Ecto neural progenitor cell (in vitro differentiated cells): Measurements from ENCODE around the gene HMCN2.

ENCODE experiments used
- DNase-seq: peaks from one replicate; pipeline ENCODE4 v3.0.0-alpha.2; 2018; ENCODE audit warnings: low spot score

HMCN2 gene

GRCh38 chr9:130451509-130452388 lies 186.2 kb downstream of the HMCN2 start:
- no peak for DNase-seq

DNA sequence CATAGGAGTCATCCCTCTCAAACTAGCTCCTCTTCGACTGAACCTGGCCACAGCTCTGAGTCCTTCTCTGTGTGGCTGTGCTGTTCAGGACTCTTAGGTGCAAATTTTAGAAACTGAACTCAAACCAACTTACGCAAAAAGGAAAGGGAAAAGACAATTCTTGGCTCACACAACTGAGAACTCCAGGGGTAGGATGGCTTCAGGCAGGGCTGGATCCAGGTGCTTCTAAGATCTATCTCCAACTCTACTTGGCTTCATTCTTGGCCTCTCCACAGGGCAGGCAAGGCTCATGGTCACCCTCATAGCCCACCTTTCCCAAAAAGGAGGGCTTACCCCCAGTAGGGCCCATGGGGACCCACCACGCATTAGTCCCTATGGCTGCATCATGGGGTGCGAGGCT lies 187.3 kb downstream of the HMCN2 start:
- no peak for DNase-seq

- DNase-seq: no peak
These were observed 187.9 kb downstream of the HMCN2 start for GRCh38 chr9:130453487-130453886.

- no peak for DNase-seq
These were observed 188.7 kb downstream of the HMCN2 start for GRCh38 chr9:130454096-130454811.

- no peak for DNase-seq
These were observed 189.3 kb downstream of the HMCN2 start for GRCh38 chr9:130454812-130455325.

DNA sequence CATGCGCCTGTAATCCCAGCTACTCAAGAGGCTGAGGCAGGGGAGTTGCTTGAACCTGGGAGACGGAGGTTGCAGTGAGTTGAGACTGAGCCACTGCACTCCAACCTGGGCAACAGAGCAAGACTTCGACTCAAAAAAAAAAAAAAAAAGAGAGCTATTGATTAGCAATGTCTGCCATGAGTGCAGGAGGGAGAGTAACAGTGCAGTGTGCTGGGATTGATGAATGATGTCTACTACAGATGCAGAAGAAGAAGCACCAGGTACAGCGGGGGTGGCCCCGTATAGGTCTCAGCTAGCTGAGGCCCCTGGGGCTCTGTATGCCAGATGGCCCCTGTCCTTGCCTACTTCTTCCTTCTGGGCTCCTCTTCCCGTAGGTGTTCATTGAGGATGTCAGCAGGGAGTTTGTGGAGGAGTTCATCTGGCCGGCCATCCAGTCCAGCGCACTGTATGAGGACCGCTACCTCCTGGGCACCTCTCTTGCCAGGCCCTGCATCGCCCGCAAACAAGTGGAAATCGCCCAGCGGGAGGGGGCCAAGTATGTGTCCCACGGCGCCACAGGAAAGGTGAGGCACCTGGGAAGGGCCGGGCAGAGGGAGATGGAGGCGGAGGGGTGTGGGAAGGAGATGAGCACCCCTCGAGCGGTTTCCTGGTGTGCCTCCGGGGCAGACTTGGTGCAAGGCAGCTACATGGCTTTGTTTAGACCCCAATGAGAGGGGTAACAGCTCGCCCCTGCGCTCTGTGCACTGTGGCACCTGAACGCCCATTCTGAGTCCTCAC lies 192.7 kb downstream of the HMCN2 start:
- DNase-seq: no peak

DNA sequence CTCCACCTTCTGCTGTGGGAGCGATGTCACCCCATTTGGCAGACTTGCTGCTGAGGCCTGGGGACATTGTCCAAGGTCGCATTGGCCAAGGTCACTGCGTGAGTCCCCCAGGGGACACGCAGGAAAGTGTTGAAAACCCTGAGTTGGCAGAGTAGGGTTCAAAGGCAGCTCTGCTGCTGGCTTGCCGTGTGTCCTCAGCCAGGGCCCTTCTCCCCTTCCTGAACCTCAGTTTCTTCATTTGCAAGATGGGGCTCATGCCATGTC lies 193.2 kb downstream of the HMCN2 start:
- no peak for DNase-seq

DNA sequence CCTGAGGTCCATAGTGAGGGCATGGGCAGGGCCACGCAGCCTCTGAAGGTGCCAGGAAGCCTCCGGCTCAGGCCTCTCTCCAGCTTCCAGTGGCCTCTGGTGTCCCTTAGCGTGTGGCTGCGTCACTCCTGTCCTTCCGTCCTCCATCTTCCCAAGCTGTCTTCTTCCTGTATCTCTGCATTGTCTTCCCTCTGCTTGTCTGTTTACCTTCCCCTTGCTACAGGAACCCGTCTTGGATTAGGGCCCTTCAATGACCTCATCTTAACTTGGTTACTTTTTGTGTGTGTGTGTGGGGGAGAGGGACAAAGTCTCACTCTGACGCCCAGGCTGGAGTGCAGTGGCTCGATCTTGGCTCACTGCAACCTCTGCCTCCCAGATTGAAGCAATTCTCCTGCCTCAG lies 193.6 kb downstream of the HMCN2 start:
- no peak for DNase-seq

- no peak for DNase-seq
These were observed 194.5 kb downstream of the HMCN2 start for GRCh38 chr9:130459941-130460669.

DNA sequence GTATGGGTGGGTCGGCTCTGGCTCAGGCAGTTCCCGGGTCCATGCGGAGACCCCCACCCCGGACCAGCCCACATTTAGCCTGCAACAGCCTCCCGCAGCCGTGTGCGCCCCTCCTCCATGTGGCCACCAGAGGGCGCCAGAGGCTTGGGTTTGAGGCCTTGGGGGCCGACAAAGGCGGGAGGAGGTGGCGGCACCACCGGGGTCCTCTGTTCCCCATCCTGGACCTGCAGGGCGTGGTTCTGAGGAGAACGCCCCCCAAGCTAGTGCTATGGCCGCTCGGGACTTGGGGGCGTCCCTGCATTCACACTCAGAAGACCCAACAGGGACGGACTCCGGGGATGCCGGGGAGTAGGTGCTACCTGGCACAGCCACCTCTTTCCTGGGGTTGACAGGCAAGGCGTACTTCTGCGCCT lies 195.7 kb downstream of the HMCN2 start:
- DNase-seq: peak; percentile 90

GRCh38 chr9:130461731-130462130 lies 196.2 kb downstream of the HMCN2 start:
- DNase-seq: no peak

DNA sequence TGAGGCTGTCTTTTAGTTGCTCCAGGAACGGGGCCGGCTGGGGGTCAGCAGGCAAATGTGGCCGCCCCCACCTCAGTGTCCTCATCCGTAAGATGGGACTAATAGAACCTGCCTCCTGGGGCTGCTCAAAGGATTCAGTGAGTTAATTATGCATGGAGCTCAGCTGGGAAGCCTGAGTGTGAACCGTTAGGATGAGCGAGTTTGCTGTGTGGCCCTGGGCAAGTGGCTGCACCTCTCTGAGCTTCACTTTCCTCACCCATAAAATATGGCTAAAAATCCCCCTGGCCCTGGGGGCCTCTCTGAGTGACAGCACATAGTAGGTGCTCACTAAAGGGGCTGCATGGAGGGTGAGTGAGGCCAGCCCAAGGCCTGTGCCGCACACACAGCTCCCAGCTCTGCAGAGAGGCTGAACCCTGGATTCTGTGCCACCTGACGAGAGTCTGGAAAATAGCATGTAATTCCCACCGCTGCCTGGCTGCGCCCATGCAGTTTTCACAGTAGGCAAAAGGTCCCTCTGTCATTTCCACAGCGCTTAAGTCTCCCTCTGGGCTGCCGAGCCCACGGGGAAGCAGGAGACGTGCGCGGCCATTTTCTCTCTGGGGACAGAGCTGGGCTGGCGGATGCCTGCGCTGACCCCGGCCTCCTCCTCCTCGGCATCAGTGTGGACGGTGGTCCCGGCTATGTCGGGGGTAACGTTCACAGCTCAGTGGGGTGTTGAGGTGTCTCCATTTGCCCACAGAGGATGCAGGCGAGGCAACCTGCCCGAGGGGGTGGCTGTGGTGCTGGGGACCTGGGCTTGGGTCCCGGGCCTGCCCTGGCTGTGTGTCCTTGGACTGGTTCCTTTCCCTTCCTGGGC lies 197.4 kb downstream of the HMCN2 start:
- DNase-seq: no peak

DNA sequence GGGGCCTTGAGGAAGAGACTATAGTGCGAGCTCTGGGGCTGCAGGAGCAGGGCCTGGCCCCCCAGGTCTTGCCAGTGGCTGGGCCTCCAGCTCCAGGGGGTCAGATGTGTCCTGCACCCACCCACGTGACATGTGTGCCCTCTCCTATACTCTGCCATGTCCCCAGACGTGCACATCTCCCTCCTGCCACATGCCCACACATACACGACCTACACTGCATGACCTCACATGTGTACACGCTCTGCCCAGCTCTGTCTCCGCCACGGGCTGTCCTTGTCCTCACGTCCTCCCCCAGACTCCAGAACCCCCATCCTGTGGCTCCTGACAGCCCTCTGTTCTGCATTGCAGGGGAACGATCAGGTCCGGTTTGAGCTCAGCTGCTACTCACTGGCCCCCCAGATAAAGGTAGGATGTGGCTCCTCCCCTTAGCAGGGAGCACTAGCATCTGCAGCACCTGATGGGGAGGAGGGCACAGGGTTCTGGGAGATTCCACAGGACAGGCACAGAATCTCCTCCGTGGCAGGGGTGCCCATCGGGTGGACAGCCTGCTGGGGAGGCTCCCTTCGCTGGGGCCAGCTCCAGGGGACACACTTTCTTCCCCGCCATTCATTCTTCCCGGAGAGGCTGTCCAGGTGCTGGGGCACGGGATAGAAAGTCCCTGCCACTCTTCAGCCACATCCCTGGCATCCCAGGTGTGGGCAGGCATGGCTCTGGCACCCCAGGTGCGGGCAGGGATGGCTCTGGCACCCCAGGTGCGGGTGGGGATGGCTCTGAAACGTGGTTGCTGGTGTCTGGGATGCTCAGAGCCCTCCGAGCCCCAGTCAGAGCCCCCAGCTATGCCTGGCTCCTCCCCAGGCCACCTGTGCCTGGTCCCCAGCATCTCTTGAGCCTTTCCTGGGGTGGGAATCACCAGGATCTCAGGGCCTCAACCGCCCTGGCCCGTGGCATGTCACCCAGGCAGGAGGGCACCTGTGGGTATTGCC lies 198.5 kb downstream of the HMCN2 start:
- no peak for DNase-seq

- peak; percentile 81 for DNase-seq
These were observed 200.0 kb downstream of the HMCN2 start for GRCh38 chr9:130465383-130466096.

DNA sequence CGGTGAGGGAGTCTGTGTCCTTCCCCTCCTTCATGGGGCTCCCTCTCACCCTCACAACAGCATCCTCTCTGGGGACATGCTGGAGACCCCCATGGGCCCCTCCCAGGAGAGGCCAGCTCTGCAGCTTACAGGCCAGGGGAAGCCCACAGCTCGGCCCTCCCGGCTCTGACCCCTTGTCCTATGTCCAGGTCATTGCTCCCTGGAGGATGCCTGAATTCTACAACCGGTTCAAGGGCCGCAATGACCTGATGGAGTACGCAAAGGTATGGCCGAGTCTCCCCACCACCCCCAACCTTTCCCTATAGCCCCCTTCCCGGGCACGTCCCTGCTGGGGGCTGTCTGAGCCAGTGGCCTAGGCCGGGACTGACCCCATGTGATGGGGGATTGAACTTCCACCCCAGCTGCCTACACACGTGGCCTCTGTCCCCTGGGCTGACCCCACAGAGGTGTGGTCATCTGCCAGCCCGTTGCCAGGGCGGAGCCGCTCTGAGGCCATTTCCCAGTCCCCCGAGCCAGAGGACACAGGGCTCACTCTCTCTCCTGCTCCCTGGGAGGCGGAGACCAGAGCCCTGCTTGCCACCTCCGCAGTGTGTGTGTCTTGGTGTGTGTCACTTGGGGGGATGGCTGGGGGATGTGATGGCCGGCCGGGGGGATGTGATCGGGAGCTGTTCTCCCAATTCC lies 201.1 kb downstream of the HMCN2 start:
- DNase-seq: no peak

- no peak for DNase-seq
These were observed 201.8 kb downstream of the HMCN2 start for GRCh38 chr9:130467316-130467715.

DNA sequence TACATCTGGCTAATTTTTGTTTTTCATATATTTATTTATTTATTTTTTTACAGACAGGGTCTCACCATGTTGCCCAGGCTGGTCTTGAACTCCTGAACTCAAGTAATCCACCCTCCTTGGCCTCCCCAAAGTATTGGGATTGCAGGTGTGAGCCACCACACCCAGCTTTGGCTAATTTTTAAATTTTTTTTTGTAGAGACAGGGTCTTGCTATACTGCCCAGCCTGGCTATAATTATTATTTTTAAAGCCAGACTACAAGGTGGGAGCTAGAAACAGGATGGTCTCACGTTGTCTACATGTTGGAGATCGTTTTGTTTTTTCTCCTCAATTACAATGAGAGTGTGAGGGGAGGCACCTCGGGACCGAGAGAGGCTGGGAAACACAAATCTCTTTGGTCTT lies 203.0 kb downstream of the HMCN2 start:
- DNase-seq: no peak

- DNase-seq: no peak
These were observed 204.7 kb downstream of the HMCN2 start for GRCh38 chr9:130470269-130470668.

GRCh38 chr9:130470950-130471349 lies 205.4 kb downstream of the HMCN2 start:
- no peak for DNase-seq
